Measurements from ENCODE around the gene SP4.
"Not testable (repeated sequence)": the region's sequence is repeated elsewhere in the genome, so short reads cannot be mapped to it uniquely, and the experiment has no call there.

The SP4 gene

DNA sequence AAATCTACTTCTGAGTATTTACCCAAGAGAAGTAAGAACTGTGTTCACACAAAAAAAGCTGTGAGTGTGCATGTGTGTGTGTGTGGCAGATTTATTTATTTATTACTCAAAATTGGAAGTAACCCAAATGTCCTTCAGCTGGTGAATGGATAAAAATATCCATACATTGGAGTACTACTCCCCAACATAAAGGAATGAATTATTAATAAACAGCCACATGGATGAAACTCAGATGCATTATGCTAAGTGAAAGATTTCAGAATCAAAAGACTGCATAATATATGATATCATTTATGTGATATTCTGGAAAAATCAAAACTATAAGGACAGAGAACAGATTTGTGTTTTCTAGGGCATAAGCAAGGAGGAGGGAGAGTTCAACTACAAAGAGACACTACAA lies 67.8 kb downstream of the SP4 start:
- H3K27me3 ChIP-seq (ENCODE audit: control insufficient read depth, insufficient read depth, low read length) = no peaks in the 10 kb centered on the region
- H3K4me3 ChIP-seq (ENCODE audit: low read depth, low read length) = no peak overlapping the region
- no peaks in the 10 kb centered on the region for H3K9me3 ChIP-seq (ENCODE audit: control insufficient read depth, insufficient read depth, low read length)
- H3K4me1 ChIP-seq (ENCODE audit: control insufficient read depth, insufficient read depth, low read length) = no peaks in the 10 kb centered on the region
- no peaks in the 10 kb centered on the region for H3K36me3 ChIP-seq (ENCODE audit: control insufficient read depth, insufficient read depth, low read length)
- H3K9ac ChIP-seq (ENCODE audit: low read depth, low read length) = no peak overlapping the region

DNA sequence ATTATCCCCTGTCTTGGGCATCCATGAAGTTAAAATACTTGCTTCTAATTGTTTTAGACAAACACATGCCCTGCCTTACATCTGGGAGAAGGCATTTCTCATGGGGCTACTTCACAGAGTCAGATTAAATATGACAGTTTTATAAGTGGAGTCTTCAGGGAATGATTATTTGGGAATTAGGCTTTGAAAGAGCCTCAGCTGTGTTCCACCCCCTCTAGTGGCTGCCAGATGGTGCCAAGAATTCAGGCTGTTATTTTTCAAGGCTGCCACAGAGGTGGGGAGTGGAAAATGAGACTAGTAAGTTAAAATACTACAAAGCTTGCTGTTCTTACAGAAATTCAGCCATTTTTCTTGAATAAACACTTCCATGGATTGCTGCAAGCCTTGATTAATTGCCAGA lies 69.2 kb downstream of the SP4 start:
- Histone ChIP-seq H3K36me3 (ENCODE audit: control insufficient read depth, insufficient read depth, low read length) (no peaks in the 10 kb centered on the region), H3K9ac (ENCODE audit: low read depth, low read length) (no peak overlapping the region), H3K27me3 (ENCODE audit: control insufficient read depth, insufficient read depth, low read length) (no peaks in the 10 kb centered on the region), H3K9me3 (ENCODE audit: control insufficient read depth, insufficient read depth, low read length) (no peaks in the 10 kb centered on the region), H3K4me3 (ENCODE audit: low read depth, low read length) (no peak overlapping the region), H3K4me1 (ENCODE audit: control insufficient read depth, insufficient read depth, low read length) (no peaks in the 10 kb centered on the region)

DNA sequence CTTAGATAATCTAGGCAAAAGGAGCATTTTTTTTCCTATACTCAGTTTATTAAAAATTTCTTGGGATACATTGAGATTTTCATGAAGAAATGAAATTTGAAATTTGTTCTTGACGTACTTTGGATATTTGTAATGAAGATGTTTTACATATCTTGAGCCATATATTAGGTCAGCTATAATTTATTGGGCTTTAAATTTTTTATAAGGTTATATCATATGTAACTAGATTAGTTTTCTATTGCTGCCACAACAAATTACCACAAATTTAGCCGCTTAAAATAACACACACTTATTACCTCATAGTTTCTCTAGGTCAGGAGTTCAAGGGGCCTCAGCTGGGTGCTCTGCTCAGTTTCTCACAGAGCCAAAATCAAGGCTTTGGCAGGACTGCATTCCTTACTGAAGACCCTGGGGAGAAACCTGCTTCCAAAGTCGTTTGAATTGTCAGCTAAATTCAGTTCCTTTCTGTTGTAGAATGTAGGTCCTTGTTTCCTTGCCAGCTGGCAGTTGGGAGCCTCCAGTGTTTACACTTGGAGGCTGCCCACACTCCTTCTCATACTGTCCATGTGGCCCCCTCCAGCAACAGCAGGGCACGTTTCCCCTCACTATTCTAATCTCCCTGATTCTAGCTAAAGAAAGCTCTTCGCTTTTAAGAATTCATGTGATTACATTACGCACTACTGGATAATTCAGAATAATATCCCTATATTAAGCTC lies 72.4 kb downstream of the SP4 start:
- no peak overlapping the region for H3K4me3 ChIP-seq (ENCODE audit: low read depth, low read length)

GRCh38 chr7:21504021-21504420 lies 76.1 kb downstream of the SP4 start:
- H3K4me1 ChIP-seq (ENCODE audit: control insufficient read depth, insufficient read depth, low read length) = no peaks in the 10 kb centered on the region
- no peaks in the 10 kb centered on the region for H3K9me3 ChIP-seq (ENCODE audit: control insufficient read depth, insufficient read depth, low read length)
- no peaks in the 10 kb centered on the region for H3K36me3 ChIP-seq (ENCODE audit: control insufficient read depth, insufficient read depth, low read length)
- H3K9ac ChIP-seq (ENCODE audit: low read depth, low read length) = no peak overlapping the region
- no peaks in the 10 kb centered on the region for H3K27me3 ChIP-seq (ENCODE audit: control insufficient read depth, insufficient read depth, low read length)
- H3K4me3 ChIP-seq (ENCODE audit: low read depth, low read length) = no peak overlapping the region

More for the DNA sequence above, 72.4 kb downstream of the SP4 start:
- Histone ChIP-seq H3K36me3 (ENCODE audit: control insufficient read depth, insufficient read depth, low read length) (no peaks in the 10 kb centered on the region), H3K9ac (ENCODE audit: low read depth, low read length) (no peak overlapping the region), H3K4me1 (ENCODE audit: control insufficient read depth, insufficient read depth, low read length) (no peaks in the 10 kb centered on the region), H3K9me3 (ENCODE audit: control insufficient read depth, insufficient read depth, low read length) (no peaks in the 10 kb centered on the region), H3K27me3 (ENCODE audit: control insufficient read depth, insufficient read depth, low read length) (no peaks in the 10 kb centered on the region)

GRCh38 chr7:21507627-21508343 lies 79.9 kb downstream of the SP4 start:
- Histone ChIP-seq H3K4me3 (ENCODE audit: low read depth, low read length) (no peak overlapping the region), H3K9ac (ENCODE audit: low read depth, low read length) (no peak overlapping the region), H3K27me3 (ENCODE audit: control insufficient read depth, insufficient read depth, low read length) (no peaks in the 10 kb centered on the region), H3K9me3 (ENCODE audit: control insufficient read depth, insufficient read depth, low read length) (no peaks in the 10 kb centered on the region), H3K4me1 (ENCODE audit: control insufficient read depth, insufficient read depth, low read length) (no peaks in the 10 kb centered on the region), H3K36me3 (ENCODE audit: control insufficient read depth, insufficient read depth, low read length) (no peaks in the 10 kb centered on the region)

DNA sequence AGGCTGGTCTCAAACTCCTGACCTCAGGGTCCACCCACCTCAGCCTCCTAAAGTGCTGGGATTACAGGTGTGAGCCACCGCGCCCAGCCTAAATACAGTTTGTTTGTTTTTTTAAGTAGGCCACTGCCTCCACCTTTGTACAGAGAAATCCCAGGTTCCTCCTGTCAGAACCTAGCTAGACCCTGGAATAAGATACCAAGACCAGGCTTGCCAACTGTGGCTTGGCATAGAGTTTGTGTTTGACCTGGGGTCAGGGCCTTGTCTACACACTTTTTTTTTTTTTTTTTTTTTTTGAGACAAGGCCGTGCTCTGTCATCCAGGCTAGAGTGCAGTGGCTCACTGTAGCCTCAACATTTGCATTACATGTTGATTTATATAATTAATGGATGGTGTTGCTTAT lies 80.7 kb downstream of the SP4 start:
- Histone ChIP-seq H3K4me1 (ENCODE audit: control insufficient read depth, insufficient read depth, low read length) (no peaks in the 10 kb centered on the region), H3K27me3 (ENCODE audit: control insufficient read depth, insufficient read depth, low read length) (no peaks in the 10 kb centered on the region), H3K9ac (ENCODE audit: low read depth, low read length) (no peak overlapping the region), H3K4me3 (ENCODE audit: low read depth, low read length) (no peak overlapping the region), H3K9me3 (ENCODE audit: control insufficient read depth, insufficient read depth, low read length) (no peaks in the 10 kb centered on the region), H3K36me3 (ENCODE audit: control insufficient read depth, insufficient read depth, low read length) (no peaks in the 10 kb centered on the region)

GRCh38 chr7:21514062-21514461 lies 86.2 kb downstream of the SP4 start:
- Histone ChIP-seq H3K9ac (ENCODE audit: low read depth, low read length) (no peak overlapping the region), H3K4me3 (ENCODE audit: low read depth, low read length) (no peak overlapping the region), H3K27me3 (ENCODE audit: control insufficient read depth, insufficient read depth, low read length) (no peaks in the 10 kb centered on the region), H3K4me1 (ENCODE audit: control insufficient read depth, insufficient read depth, low read length) (no peaks in the 10 kb centered on the region), H3K9me3 (ENCODE audit: control insufficient read depth, insufficient read depth, low read length) (no peaks in the 10 kb centered on the region), H3K36me3 (ENCODE audit: control insufficient read depth, insufficient read depth, low read length) (no peaks in the 10 kb centered on the region)

DNA sequence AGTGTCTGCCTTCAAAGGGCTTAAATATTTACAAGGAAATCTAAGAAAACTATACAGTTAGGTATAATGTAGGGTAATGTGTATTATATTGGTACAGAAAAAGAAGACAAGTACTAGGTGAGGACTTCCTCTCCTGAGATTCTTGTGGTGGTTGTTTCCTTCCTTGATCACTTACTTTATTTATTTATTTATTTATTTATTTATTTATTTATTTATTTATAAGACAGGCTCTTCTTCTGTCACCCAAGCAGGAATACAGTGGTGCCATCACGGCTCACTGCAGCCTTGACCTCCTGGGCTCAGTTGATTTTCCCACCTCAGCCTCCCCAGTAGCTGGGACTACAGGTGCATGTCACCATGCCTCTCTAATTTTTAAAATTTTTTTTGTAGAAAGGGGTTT lies 96.8 kb downstream of the SP4 start:
- Histone ChIP-seq H3K9me3 (ENCODE audit: control insufficient read depth, insufficient read depth, low read length) (peaks cover 11% of the 10 kb centered on the region), H3K27me3 (ENCODE audit: control insufficient read depth, insufficient read depth, low read length) (no peaks in the 10 kb centered on the region), H3K9ac (ENCODE audit: low read depth, low read length) (no peak overlapping the region), H3K4me3 (ENCODE audit: low read depth, low read length) (no peak overlapping the region), H3K4me1 (ENCODE audit: control insufficient read depth, insufficient read depth, low read length) (no peaks in the 10 kb centered on the region), H3K36me3 (ENCODE audit: control insufficient read depth, insufficient read depth, low read length) (no peaks in the 10 kb centered on the region)

DNA sequence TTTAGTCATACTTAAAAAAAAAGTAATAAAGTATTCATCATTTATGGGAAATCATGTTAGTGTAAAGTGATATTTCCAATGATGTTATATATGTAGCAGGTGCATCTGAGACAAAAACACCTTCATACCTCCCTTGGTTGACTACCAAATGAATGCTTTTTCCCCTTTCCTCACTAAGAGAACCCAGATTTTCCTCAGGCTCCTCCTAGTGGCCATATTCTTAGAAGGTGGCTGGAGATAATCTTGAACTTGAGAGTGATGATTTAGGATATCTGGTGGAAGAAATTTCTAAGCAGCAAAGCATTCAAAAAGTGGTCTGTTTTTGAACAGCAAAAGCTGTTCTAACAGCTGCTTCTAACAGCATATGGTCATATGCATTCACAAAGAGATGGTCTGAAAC lies 98.1 kb downstream of the SP4 start:
- H3K36me3 ChIP-seq (ENCODE audit: control insufficient read depth, insufficient read depth, low read length) = no peaks in the 10 kb centered on the region
- H3K4me1 ChIP-seq (ENCODE audit: control insufficient read depth, insufficient read depth, low read length) = no peaks in the 10 kb centered on the region
- no peaks in the 10 kb centered on the region for H3K27me3 ChIP-seq (ENCODE audit: control insufficient read depth, insufficient read depth, low read length)
- peaks cover 11% of the 10 kb centered on the region for H3K9me3 ChIP-seq (ENCODE audit: control insufficient read depth, insufficient read depth, low read length)
- no peak overlapping the region for H3K4me3 ChIP-seq (ENCODE audit: low read depth, low read length)
- no peak overlapping the region for H3K9ac ChIP-seq (ENCODE audit: low read depth, low read length)

DNA sequence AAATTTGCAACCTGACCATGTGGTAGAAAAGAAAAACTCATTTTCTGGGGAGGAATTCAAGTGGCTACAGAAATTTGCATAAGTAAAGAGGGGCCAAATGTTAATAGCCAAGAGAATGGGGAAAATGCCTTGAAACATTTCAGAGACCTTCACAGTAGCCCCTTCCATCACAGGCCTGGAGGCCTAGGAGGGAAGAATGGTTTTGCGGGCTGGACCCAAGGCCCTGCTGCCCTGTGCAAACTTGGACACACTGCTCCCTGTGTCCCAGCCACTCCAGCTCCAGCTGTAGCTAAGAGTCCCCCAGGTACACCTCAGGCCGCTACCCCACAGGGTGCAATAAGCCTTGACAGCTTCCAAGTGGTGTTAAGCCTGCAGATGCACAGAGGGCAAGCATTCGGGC lies 98.6 kb downstream of the SP4 start:
- Histone ChIP-seq H3K9me3 (ENCODE audit: control insufficient read depth, insufficient read depth, low read length) (peaks cover 11% of the 10 kb centered on the region), H3K27me3 (ENCODE audit: control insufficient read depth, insufficient read depth, low read length) (no peaks in the 10 kb centered on the region), H3K4me3 (ENCODE audit: low read depth, low read length) (no peak overlapping the region), H3K4me1 (ENCODE audit: control insufficient read depth, insufficient read depth, low read length) (no peaks in the 10 kb centered on the region), H3K9ac (ENCODE audit: low read depth, low read length) (no peak overlapping the region), H3K36me3 (ENCODE audit: control insufficient read depth, insufficient read depth, low read length) (no peaks in the 10 kb centered on the region)

GRCh38 chr7:21532485-21532884 lies 104.6 kb downstream of the SP4 start:
- H3K27me3 ChIP-seq (ENCODE audit: control insufficient read depth, insufficient read depth, low read length); H3K9ac ChIP-seq (ENCODE audit: low read depth, low read length); H3K4me1 ChIP-seq (ENCODE audit: control insufficient read depth, insufficient read depth, low read length); H3K36me3 ChIP-seq (ENCODE audit: control insufficient read depth, insufficient read depth, low read length); H3K9me3 ChIP-seq (ENCODE audit: control insufficient read depth, insufficient read depth, low read length); H3K4me3 ChIP-seq (ENCODE audit: low read depth, low read length): not testable (repeated sequence)

DNA sequence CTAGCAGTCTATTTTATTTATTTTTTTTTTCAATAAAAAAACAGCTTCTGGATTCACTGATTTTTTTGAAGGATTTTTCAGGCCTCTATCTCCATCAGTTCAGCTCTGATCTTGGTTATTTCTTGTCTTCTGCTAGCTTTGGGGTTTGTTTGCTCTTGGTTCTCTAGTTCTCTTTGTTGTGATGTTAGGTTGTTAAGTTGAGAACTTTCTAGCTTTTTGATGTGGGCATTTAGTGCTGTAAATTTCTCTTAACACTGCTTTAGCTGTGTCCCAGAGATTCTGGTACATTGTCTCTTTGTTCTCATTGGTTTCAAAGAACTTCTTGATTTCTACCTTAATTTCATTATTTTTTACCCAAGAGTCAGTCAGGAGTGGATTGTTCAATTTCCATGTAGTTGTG lies 105.8 kb downstream of the SP4 start:
- H3K27me3 ChIP-seq (ENCODE audit: control insufficient read depth, insufficient read depth, low read length); H3K4me1 ChIP-seq (ENCODE audit: control insufficient read depth, insufficient read depth, low read length); H3K9me3 ChIP-seq (ENCODE audit: control insufficient read depth, insufficient read depth, low read length); H3K9ac ChIP-seq (ENCODE audit: low read depth, low read length); H3K36me3 ChIP-seq (ENCODE audit: control insufficient read depth, insufficient read depth, low read length); H3K4me3 ChIP-seq (ENCODE audit: low read depth, low read length): not testable (repeated sequence)

Data from iPS-15b (cell line).